ENCODE data around the gene PLD2.

- TF ChIP-seq CTCF (IDR thresholded peaks at IDR 0.05) (no peak), POLR2A (IDR thresholded peaks at IDR 0.05) (no peak)
These were observed 46.3 kb downstream of the PLD2 start for GRCh38 chr17:4853208-4853671.
